Measurements from ENCODE around the gene ACTR6. TPM values are rescaled to one million over a fixed set of nuclear protein-coding genes. Genes with fewer than 3 reads are reported as not detected.
A peak's percentile ranks its signal among the peaks of the same experiment; 100 is the strongest.

Gene ACTR6
- total and polyA plus RNA-seq, 9 of the 15 experiments (the other 6 are each of a cell fraction or from before 2014, with no cell fraction given), result 26.1 to 109 (median 70.9) TPM

GRCh38 chr12:100200463-100201181, at the start of gene ACTR6 (continued):
- TF ChIP-seq BCLAF1 (IDR thresholded peaks at IDR 0.05; ENCODE audit: borderline replicate concordance in 1 of 2, control insufficient read depth in 1 of 2, low read depth in 2 of 2, low read length in 1 of 2), result 0 out of 4 replicates have a peak, but pooled peaks of 1 of the 2 experiments have one; percentile 52
- no peak for TF ChIP-seq ZNF347 (CRISPR knock-in tag; IDR thresholded peaks at IDR 0.05; ENCODE audit: low read depth)
- TF ChIP-seq E2F3 (CRISPR knock-in tag; IDR thresholded peaks at IDR 0.05), result no peak
- TF ChIP-seq ZNF436 (CRISPR knock-in tag; IDR thresholded peaks at IDR 0.05), result no peak
- TF ChIP-seq CREB1 (IDR thresholded peaks at IDR 0.05), result peak; percentile 65; the same call in 1 of the 2 replicates
- TF ChIP-seq CREB1 (CRISPR knock-in tag; IDR thresholded peaks at IDR 0.05), result no peak; the same call in 1 of the 2 replicates
- no peak for TF ChIP-seq HNRNPUL1 (IDR thresholded peaks at IDR 0.05; ENCODE audit: low read length)
- no peak for TF ChIP-seq THAP7 (CRISPR knock-in tag; IDR thresholded peaks at IDR 0.05)
- 0 out of 2 replicates have a peak, but pooled peaks have one; percentile 50 for TF ChIP-seq XRCC5 (IDR thresholded peaks at IDR 0.05; ENCODE audit: low read depth, low read length)
- TF ChIP-seq ATF3 (IDR thresholded peaks at IDR 0.05), result no peak
- TF ChIP-seq ATF3 (CRISPR knock-in tag; conservative IDR thresholded peaks at IDR 0.05), result no peak
- TF ChIP-seq ZEB2 (IDR thresholded peaks at IDR 0.05), result no peak
- TF ChIP-seq PURB (CRISPR knock-in tag; IDR thresholded peaks at IDR 0.05; ENCODE audit: low read depth), result no peak
- TF ChIP-seq WHSC1 (IDR thresholded peaks at IDR 0.05; ENCODE audit: low read length), result no peak
- no peak for TF ChIP-seq ZBTB8A (IDR thresholded peaks at IDR 0.05; ENCODE audit: partially characterized antibody)
- TF ChIP-seq MEIS2 (IDR thresholded peaks at IDR 0.05; ENCODE audit: partially characterized antibody), result no peak
- no peak for TF ChIP-seq GTF2B (IDR thresholded peaks at IDR 0.05; ENCODE audit: extremely low read depth, insufficient read length)
- TF ChIP-seq ZBTB49 (CRISPR knock-in tag; IDR thresholded peaks at IDR 0.05; ENCODE audit: borderline replicate concordance), result no peak
- TF ChIP-seq HES1 (IDR thresholded peaks at IDR 0.05; ENCODE audit: low read depth), result no peak
- no peak for TF ChIP-seq KLF1 (tag; IDR thresholded peaks at IDR 0.05)

All from K562 (cell line).